ENCODE measurements around the gene SHOX.
"Not testable (repeated sequence)": the region's sequence is repeated elsewhere in the genome, so short reads cannot be mapped to it uniquely, and the experiment has no call there.

The SHOX gene

DNA sequence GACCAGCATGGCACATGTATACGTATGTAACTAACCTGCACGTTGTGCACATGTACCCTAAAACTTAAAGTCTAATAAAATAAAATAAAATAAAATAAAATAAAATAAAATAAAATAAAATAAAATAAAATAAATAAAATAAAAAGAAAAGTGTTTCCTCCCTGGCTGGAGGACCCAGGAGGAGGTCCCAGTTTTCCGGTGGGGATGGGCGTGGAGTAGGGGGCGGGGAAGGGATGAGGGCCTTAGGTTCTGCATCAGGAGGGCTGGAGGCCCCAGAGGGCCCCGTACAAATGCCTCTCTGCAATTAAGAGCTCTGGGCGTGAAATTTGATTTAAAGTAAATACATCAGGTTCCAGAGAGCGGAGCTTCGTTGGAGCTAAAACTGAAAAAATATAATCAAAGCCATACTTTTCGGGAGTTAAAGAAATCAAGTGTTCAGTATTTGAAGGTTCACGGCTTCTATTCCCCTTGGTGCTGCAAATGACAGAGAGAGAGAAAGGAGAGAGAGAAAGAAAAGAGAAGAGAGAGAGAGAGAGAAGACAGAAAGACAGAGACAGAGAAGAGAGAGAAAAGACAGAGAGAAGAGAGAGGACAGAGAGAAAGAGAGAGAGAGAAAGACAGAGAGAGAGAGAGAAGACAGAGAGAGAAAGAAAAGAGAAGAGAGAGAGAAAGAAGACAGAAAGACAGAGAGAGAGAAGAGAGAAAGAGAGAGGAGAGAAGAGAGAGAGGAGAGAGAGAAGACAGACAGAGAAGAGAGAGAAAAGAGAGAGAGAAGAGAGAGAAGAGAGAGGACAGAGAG lies 8.7 kb upstream of the SHOX start:
- DNase-seq (ENCODE audit: low read depth in 2 of 2), result no peak

DNA sequence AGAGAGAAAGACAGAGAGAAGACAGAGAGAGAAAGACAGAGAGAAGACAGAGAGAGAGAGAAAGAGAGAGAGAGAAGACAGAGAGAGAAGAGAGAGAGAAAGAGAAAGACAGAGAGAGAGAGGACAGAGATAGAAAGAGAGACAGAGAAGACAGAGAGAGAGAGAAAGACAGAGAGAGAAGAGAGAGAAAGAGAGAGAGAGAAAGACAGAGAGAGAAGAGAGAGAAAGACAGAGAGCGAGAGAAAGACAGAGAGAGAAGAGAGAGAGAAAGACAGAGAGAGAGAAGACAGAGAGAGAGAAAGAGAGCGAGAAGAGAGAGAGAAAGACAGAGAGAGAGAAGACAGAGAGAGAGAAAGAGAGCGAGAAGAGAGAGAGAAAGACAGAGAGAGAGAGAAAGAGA lies 7.8 kb upstream of the SHOX start:
- DNase-seq (ENCODE audit: low read depth in 2 of 2), result not testable (repeated sequence)

DNA sequence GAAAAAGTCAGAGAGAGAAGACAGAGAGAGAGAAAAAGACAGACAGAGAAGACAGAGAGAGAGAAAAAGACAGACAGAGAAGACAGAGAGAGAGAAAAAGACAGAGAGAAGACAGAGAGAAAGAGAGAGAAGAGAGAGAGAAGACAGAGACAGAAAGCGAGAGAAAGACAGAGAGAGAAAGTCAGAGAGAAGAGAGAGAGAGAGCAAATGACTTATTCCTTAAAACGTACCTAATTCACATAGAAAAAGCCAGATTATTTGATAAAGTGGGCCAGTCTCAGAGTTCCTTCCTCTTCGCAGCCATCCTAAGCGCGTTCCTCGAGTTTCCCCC lies 7.4 kb upstream of the SHOX start:
- DNase-seq (ENCODE audit: low read depth in 2 of 2), result no peak

DNA sequence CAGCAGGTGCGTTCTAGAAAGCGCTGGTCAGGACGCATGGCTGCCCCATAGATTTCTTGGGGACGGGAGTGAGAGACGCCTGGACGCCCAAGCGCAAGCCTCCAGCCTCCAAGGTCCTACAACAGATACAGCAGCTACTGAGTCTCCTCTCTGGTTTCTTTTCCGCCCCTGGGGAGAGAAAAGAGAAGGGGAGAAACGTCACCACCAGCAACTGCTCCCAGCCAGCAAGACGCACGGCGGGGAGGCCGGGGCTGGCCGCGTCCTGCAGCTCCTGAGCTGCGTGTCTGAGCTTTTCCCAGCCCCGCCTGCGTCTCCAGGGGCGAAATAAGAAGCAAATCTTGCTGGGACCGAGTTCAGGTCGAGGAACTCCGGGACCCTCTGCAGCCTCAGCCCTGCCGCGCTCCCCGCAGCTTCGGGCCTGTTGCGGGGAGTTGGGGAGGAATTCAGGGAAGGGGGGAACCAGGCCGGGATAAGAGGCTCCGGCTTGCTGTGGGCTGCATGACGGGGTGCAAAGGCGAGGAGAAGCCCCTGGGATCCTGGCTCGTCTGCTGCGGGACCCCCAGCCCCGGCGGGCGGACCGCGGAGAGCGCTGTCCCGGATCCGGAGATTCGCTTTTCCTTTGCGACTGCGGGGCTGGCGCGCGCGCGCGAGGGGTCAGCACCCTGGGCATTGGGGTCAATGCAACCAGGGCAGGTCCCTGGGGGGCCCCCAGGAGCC lies 6.8 kb upstream of the SHOX start:
- DNase-seq (ENCODE audit: low read depth in 2 of 2), result no peak

DNA sequence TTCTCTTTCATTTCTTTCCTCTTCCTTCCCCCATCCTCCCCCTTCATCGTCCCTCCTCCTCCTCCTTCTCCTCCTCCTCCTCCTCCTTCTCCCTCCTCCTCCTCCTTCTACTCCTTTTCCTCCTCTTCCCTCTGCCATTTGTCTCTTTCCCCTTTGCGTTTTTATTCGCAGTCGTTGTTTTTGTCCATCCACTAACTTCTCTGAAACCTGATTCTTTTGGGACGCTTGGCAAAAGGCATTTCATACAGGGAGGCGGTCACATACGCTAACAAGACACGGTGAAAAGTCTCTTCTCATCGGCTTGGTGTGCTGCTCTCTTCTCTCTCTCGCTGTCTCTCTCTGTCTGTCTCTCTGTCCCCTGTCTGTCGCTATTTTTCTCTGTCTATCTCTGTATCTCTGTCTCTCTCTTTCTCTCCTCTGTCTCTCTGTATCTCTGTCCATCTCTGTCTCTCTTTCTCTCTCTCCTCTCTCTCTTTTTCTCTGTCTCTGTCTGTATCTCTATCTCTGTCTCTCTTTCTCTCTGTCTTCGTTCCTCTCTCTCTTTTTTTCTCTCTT lies 5.4 kb upstream of the SHOX start:
- no peak for DNase-seq (ENCODE audit: low read depth in 2 of 2)

DNA sequence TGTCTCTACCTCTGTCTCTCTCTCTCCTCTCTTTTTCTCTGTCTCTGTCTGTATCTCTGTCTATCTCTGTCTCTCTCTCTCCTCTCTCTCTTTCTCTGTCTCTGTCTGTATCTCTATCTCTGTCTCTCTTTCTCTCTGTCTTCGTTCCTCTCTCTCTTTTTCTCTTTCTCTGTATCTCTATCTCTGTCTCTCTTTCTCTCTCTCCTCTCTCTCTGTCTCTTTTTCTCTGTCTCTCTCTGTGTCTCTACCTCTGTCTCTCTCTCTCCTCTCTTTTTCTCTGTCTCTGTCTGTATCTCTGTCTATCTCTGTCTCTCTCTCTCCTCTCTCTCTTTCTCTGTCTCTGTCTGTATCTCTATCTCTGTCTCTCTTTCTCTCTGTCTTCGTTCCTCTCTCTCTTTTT lies 4.5 kb upstream of the SHOX start:
- DNase-seq (ENCODE audit: low read depth in 2 of 2), result not testable (repeated sequence)

DNA sequence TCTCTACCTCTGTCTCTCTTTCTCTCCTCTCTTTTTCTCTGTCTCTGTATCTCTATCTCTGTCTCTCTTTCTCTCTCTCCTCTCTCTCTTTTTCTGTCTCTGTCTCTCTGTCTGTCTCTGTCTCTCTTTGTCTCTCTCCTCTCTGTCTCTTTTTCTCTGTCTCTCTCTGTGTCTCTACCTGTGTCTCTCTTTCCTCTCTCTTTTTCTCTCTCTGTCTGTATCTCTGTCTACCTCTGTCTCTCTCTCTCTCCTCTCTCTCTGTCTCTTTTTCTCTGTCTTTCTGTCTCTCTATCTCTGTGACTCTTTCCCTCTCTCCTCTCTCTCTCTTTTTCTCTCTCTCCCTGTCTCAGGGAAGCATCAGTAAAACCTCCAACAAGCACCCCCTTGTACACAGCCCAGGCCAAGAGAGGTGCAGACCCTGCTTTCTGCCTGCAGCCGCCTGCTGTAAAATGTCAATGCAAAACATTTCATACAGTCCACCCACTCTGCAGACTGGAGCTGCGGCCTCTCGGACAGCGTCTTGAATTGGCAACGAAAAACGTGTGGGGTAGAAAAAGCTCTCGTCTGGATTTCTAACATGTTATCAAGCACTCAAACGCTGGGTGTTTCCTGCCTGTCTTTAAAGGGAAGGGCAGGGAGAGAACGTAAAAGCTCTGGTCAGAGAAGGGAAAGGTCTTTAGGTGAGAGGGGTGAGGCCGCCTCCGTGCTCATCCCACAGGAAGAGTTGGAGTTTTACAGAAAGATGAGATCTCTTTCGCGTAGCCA lies 3.7 kb upstream of the SHOX start:
- no peak for DNase-seq (ENCODE audit: low read depth in 2 of 2)

DNA sequence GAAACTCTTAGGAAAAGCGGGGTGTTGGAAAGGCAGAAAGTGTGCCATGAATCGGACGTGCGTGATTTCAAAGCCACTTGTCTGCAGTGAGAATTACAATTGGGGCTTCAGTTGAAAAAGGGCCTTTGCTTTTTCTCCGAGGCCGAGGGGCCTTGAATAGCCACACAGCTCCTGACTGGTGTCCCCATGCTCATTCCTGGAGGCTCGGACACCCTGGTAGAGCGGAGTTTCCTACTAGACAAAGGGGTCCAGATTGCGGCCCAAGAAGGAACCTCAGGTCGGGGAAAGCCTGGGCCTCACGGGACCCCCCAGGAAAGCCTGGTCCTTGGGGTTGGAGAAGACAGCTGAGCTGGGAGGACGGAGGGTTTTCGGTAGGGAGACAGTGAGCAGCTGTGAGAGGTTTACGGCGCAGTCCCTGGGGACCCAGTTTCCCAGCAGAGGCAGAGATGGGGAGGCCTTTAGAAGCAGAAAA lies 3.0 kb upstream of the SHOX start:
- DNase-seq (ENCODE audit: low read depth in 2 of 2), result no peak

DNA sequence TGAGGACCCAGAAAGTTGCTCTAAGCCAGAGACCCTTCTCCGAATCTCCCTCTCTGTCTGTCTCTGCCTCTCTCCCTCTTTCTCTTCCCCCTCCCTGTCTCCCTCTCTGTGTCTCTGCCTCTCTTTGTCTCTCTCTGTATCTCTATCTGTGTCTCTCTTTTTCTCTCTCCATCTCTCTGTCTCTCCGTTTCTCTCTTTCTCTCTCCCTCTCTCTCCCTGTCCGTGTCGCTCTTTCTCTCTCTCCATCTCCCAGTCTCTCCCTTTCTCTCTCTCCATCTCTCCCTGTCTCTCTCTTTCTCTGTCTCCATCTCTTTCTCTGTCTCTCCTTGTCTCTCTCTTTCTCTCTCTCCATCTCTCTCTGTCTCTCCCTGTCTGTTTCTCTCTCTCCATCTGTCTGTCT lies 2.6 kb upstream of the SHOX start:
- no peak for DNase-seq (ENCODE audit: low read depth in 2 of 2)

DNA sequence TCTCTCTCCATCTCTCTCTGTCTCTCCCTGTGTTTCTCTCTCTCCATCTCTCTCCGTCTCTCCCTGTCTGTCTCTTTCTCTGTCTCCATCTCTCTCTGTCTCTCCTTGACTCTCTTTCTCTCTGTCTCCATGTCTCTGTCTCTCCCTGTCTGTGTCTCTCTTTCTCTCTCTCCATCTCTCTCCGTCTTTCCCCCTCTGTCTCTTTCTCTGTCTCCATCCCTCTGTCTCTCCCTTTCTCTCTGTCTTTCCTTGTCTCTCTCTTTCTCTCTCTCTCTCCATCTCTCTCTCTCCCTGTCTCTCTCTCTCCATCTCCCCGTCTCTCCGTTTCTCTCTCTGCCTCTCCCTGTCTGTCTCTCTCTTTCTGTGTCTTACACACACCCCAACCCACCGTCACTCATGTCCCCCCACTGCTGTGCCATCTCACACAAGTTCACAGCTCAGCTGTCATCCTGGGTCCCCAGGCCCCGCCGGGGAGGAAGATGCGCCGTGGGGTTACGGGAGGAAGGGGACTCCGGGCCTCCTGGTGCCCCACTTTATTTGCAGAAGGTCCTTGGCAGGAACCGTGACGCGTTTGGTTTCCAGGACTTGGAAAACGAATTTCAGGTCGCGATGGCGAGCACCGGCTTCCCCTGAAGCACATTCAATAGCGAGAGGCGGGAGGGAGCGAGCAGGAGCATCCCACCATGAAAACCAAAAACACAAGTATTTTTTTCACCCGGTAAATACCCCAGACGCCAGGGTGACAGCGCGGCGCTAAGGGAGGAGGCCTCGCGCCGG lies 1.2 kb upstream of the SHOX start:
- DNase-seq (ENCODE audit: low read depth in 2 of 2), result no peak

DNA sequence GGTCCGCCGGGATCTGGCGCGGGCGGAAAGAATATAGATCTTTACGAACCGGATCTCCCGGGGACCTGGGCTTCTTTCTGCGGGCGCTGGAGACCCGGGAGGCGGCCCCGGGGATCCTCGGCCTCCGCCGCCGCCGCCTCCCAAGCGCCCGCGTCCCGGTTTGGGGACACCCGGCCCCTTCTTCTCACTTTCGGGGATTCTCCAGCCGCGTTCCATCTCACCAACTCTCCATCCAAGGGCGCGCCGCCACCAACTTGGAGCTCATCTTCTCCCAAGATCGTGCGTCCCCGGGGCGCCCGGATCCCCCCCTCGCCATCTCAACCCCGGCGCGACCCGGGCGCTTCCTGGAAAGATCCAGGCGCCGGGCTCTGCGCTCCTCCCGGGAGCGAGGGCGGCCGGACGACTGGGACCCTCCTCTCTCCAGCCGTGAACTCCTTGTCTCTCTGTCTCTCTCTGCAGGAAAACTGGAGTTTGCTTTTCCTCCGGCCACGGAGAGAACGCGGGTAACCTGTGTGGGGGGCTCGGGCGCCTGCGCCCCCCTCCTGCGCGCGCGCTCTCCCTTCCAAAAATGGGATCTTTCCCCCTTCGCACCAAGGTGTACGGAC lies 482 bp upstream of the SHOX start:
- DNase-seq (ENCODE audit: low read depth in 2 of 2), result no peak

DNA sequence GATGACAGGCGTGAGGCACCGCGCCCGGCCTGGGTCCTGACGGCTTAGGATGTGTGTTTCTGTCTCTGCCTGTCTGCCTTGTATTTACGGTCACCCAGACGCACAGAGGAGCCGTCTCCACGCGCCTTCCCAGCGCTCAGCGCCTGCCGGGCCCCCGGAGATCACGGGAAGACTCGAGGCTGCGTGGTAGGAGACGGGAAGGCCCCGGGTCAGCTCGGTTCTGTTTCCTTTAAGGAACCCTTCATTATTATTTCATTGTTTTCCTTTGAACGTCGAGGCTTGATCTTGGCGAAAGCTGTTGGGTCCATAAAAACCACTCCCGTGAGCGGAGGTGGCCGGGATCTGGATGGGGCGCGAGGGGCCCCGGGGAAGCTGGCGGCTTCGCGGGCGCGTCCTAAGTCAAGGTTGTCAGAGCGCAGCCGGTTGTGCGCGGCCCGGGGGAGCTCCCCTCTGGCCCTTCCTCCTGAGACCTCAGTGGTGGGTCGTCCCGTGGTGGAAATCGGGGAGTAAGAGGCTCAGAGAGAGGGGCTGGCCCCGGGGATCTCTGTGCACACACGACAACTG lies 1.3 kb downstream of the SHOX start:
- DNase-seq (ENCODE audit: low read depth in 2 of 2), result no peak

DNA sequence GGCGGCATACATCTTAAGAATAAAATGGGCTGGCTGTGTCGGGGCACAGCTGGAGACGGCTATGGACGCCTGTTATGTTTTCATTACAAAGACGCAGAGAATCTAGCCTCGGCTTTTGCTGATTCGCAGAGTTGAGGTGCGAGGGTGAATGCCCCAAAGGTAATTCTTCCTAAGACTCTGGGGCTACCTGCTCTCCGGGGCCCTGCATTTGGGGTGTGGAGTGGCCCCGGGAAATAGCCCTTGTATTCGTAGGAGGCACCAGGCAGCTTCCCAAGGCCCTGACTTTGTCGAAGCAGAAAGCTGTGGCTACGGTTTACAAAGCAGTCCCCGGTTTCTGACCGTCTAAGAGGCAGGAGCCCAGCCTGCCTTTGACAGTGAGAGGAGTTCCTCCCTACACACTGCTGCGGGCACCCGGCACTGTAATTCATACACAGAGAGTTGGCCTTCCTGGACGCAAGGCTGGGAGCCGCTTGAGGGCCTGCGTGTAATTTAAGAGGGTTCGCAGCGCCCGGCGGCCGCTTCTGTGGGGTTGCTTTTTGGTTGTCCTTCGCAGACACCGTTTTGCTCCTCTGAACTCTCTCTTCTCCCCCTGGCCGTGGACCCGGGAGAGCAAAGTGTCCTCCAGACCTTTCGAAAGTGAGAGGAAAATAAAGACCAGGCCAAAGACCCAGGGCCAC lies 1.9 kb downstream of the SHOX start:
- no peak for DNase-seq (ENCODE audit: low read depth in 2 of 2)

DNA sequence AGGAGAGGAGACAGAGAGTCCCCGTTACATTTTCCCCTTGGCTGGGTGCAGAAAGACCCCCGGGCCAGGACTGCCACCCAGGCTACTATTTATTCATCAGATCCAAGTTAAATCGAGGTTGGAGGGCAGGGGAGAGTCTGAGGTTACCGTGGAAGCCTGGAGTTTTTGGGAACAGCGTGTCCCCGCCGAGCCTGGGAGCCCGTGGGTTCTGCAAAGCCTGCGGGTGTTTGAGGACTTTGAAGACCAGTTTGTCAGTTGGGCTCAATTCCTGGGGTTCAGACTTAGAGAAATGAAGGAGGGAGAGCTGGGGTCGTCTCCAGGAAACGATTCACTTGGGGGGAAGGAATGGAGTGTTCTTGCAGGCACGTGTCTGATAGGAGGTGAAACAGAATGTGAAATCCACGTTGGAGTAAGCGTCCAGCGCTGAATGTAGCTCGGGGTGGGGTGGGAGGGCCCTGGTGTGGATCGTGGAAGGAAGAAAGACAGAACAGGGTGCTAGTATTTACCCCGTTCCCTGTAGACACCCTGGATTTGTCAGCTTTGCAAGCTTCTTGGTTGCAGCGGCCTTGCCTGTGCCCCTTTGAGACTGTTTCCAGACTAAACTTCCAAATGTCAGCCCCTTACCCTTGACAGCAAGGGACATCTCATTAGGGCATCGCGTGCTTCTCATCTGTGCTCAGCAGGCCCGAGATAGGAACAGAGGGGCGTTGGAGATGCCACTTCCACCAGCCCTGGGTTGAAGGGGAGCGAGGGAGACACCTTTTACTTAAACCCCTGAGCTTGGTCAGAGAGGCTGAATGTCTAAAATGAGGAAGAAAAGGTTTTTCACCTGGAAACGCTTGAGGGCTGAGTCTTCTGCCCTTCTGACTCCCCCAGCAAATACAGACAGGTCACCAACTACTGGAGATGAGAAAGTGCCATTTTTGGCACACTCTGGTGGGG lies 2.7 kb downstream of the SHOX start:
- DNase-seq (ENCODE audit: low read depth in 2 of 2), result no peak

DNA sequence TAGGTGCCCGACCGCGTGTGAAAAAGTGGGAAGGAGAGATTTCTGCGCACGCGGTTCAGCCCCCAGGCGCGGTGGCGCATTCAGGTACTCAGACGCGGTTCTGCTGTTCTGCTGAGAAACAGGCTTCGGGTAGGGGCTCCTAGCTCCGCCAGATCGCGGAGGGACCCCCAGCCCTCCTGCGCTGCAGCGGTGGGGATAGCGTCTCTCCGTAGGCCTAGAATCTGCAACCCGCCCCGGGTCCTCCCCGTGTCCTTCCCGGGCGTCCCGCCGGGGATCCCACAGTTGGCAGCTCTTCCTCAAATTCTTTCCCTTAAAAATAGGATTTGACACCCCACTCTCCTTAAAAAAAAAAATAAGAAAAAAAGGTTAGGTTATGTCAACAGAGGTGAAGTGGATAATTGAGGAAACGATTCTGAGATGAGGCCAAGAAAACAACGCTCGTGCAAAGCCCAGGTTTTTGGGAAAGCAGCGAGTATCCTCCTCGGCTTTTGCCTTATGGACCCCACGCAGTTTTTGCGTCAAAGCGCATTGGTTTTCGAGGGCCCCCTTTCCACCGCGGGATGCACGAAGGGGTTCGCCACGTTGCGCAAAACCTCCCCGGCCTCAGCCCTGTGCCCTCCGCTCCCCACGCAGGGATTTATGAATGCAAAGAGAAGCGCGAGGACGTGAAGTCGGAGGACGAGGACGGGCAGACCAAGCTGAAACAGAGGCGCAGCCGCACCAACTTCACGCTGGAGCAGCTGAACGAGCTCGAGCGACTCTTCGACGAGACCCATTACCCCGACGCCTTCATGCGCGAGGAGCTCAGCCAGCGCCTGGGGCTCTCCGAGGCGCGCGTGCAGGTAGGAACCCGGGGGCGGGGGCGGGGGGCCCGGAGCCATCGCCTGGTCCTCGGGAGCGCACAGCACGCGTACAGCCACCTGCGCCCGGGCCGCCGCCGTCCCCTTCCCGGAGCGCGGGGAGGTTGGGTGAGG lies 3.7 kb downstream of the SHOX start:
- DNase-seq (ENCODE audit: low read depth in 2 of 2), result no peak

DNA sequence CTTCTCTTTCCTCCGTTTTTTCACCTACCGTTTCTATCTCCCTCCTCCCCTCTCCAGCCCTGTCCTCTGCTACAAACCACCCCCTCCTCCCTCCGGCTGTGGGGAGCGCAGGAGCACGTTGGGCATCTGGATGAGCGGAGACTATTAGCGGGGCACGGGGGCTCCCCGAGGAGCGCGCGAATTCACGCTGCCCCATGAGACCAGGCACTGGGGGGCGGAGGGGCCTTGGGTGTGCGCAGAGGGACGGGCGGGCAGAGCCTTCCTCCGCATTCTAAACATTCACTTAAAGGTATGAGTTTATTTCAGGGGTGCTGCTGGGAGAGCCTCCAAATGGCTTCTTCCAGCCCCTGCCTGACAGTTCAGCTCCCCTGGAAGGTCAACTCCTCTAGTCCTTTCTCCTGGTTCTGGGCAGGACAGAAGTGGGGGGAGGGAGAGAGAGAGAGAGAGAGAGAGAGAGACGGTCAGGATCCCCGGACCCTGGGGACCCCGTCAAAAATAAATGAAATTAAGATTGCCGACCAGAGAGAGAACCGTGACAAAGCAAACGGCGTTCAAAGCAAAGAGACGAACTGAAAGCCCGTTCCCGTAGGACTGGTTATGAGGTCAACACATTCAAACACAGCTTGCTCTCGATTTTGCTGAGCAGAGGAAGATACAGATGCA lies 5.0 kb downstream of the SHOX start:
- no peak for DNase-seq (ENCODE audit: low read depth in 2 of 2)

DNA sequence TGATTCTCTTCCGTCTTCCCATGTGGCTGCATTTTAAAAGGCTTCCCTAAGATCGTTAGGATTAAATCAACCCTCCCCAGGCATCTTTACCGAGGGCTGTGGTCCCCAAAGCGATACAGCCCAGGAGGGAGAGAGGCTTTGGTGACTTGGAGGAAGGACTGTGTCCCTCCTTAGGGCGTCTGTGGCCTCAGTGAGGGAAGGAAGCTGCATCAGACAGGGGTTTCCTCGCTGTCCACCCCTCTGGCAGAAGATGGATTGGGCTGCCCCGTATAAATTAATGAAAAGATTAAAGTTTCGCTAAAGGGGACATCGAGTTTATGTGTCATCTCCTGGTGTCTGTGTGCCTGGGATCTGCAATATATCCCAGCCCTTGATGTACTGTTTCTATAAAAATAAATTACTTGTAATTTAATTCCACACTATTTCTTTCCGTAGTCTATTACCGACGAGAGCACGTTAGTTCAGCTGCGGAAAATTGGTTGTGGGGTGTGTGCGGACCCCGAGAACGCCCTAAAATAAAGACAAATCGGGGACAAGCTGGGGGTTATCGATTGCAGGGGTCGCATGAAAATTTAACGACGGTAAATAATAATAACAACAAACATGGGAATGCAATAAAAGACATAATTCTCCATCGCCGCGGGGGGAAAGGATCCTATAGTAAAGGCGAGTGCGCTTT lies 6.5 kb downstream of the SHOX start:
- DNase-seq (ENCODE audit: low read depth in 2 of 2), result no peak
